GM13977 (cell line): ENCODE data around the gene KCNQ4.

Experiments used
- DNase-seq: peaks from one replicate; pipeline ENCODE4 v3.0.0; 2012; ENCODE audit warnings: low spot score
- in situ Hi-C: fragments of 300-500 bp; cut with MboI; formaldehyde crosslinking; loops from one replicate; pipeline ENCODE4 v1.12.0; 2022; ENCODE audit warnings: low sequenced_read_pairs, low pct_unique_long_range_greater_than_20kb, mixed read lengths, inconsistent platforms; ENCODE audit not compliant: unreplicated experiment
- TF ChIP-seq, protein P1 (sequence below): IDR thresholded peaks from 2 replicates; pipeline ENCODE4 v1.5.1; 2012; ENCODE audit warnings: mild to moderate bottlenecking, control low read depth; ENCODE audit not compliant: insufficient read depth; ENCODE audit errors: extremely low read depth, missing control alignments

The KCNQ4 gene

GRCh38 chr1:40755067-40755466 lies 28.5 kb upstream of the KCNQ4 start:
- in situ Hi-C loops: no loop called here
- no peak for DNase-seq
- TF ChIP-seq, protein P1, sequence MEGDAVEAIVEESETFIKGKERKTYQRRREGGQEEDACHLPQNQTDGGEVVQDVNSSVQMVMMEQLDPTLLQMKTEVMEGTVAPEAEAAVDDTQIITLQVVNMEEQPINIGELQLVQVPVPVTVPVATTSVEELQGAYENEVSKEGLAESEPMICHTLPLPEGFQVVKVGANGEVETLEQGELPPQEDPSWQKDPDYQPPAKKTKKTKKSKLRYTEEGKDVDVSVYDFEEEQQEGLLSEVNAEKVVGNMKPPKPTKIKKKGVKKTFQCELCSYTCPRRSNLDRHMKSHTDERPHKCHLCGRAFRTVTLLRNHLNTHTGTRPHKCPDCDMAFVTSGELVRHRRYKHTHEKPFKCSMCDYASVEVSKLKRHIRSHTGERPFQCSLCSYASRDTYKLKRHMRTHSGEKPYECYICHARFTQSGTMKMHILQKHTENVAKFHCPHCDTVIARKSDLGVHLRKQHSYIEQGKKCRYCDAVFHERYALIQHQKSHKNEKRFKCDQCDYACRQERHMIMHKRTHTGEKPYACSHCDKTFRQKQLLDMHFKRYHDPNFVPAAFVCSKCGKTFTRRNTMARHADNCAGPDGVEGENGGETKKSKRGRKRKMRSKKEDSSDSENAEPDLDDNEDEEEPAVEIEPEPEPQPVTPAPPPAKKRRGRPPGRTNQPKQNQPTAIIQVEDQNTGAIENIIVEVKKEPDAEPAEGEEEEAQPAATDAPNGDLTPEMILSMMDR: no peak

DNA sequence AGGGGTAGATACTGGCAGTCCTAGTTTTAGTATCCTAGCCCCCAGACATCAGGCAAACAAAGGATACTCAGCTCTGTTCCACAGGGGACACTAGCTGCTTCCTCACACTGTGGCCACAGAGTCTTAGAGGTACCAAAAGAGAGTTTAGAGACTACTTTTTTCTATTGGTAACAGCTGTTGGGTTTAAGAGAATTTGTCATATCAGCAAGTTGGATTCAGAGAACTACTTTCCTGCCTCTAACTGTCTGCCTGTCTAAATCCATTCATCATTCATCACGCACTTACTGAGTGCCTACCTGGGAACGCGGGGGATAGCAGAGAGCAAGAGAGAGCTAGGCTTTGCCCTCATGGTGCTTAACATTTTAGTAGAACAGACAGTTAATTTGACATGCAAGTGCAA lies 27.1 kb upstream of the KCNQ4 start:
- DNase-seq: no peak
- in situ Hi-C loops: no loop called here
- TF ChIP-seq, protein P1: no peak

GRCh38 chr1:40757084-40757483 lies 26.5 kb upstream of the KCNQ4 start:
- TF ChIP-seq, protein P1: no peak
- no peak for DNase-seq
- in situ Hi-C loops: no loop called here

GRCh38 chr1:40758004-40758403 lies 25.6 kb upstream of the KCNQ4 start:
- TF ChIP-seq, protein P1: no peak
- in situ Hi-C loops: no loop called here
- DNase-seq: no peak

- TF ChIP-seq, protein P1: no peak
- DNase-seq: no peak
- in situ Hi-C loops: no loop called here
These were observed 24.8 kb upstream of the KCNQ4 start for GRCh38 chr1:40758578-40759343.

- in situ Hi-C loops: no loop called here
- TF ChIP-seq, protein P1: no peak
- no peak for DNase-seq
These were observed 22.6 kb upstream of the KCNQ4 start for GRCh38 chr1:40760984-40761383.
